Natural killer cell (primary cell): ENCODE measurements around the gene NMB. TPM values are rescaled to one million over a fixed set of nuclear protein-coding genes. Genes with fewer than 3 reads are reported as not detected.

Source experiments
- total RNA-seq, 4 donors: library from RNA; stranded (reverse); fragments of 120-200 nt in 1 of 4; gene quantifications; one replicate each; pipeline versions ENCODE4 v1.2.3 to v1.2.4, GENCODE V29; 2013 to 2022

The NMB gene
- total RNA-seq, 3 donors from 2014 or later (not counting 1 experiment from before 2014, with no cell fraction given): 3.8 to 6.4 (median 5.1) TPM

Other genes with a start within 250 kb of the NMB start
- gene ZSCAN2, start 57.2 kb downstream of the NMB start, total RNA-seq: 1 to 10 TPM; 5.0 to 8.3 (median 5.5) TPM
- gene WDR73, start 3.9 kb downstream of the NMB start, total RNA-seq: 10 to 100 TPM; 19.2 to 26.7 (median 19.7) TPM
- gene SEC11A, start 57.9 kb upstream of the NMB start, total RNA-seq: 10 to 100 TPM; 78.7 to 89.3 (median 81.8) TPM
- gene ZNF592, start 90.4 kb upstream of the NMB start, total RNA-seq: 10 to 100 TPM; 38.0 to 43.8 (median 39.1) TPM
- 1 to 10 TPM in 1 of 3 donors, under 1 TPM in 2; 0.35 to 1.1 (median 0.63) TPM for gene ALPK3, start 159.2 kb upstream of the NMB start, total RNA-seq
- not detected for gene SLC28A1, start 226.5 kb upstream of the NMB start, total RNA-seq